GM11168 (cell line): ENCODE results near the gene PLAGL1.

Experiments used
- in situ Hi-C: fragments of 300-500 bp; cut with MboI; formaldehyde crosslinking; loops from one replicate; pipeline ENCODE4 v1.12.0; 2022; ENCODE audit warnings: low sequenced_read_pairs; ENCODE audit not compliant: unreplicated experiment

The PLAGL1 gene

GRCh38 chr6:144013486-144013909, 5.4 kb upstream of the PLAGL1 start:
- in situ Hi-C loops = loop anchor here (5.0 kb wide), 1 partner anchor 436 kb away; no protein-coding TSS in a partner anchor

GRCh38 chr6:144012534-144012933, 4.5 kb upstream of the PLAGL1 start:
- in situ Hi-C loops = loop anchor here (5.0 kb wide), 1 partner anchor 435 kb away; no protein-coding TSS in a partner anchor

GRCh38 chr6:144009628-144010027, 1.6 kb upstream of the PLAGL1 start:
- in situ Hi-C loops = loop anchor here (5.0 kb wide), 1 partner anchor 432 kb away; no protein-coding TSS in a partner anchor

GRCh38 chr6:144008846-144009245, 787 bp upstream of the PLAGL1 start:
- in situ Hi-C loops = no loop called here

GRCh38 chr6:144007478-144008119, 460 bp downstream of the PLAGL1 start:
- in situ Hi-C loops = no loop called here

- in situ Hi-C loops = no loop called here
Measured at GRCh38 chr6:144006736-144007477, 1.2 kb downstream of the PLAGL1 start.

GRCh38 chr6:143999406-143999805, 8.7 kb downstream of the PLAGL1 start:
- in situ Hi-C loops = no loop called here

- in situ Hi-C loops = no loop called here
Measured at GRCh38 chr6:143998686-143999085, 9.4 kb downstream of the PLAGL1 start.

- in situ Hi-C loops = no loop called here
Measured at GRCh38 chr6:143993965-143994646, 14.0 kb downstream of the PLAGL1 start.

- in situ Hi-C loops = no loop called here
Measured at GRCh38 chr6:143992285-143992684, 15.8 kb downstream of the PLAGL1 start.

GRCh38 chr6:143986463-143987065, 21.5 kb downstream of the PLAGL1 start:
- in situ Hi-C loops = no loop called here

GRCh38 chr6:143984666-143985065, 23.4 kb downstream of the PLAGL1 start:
- in situ Hi-C loops = no loop called here

GRCh38 chr6:143982968-143983367, 25.1 kb downstream of the PLAGL1 start:
- in situ Hi-C loops = no loop called here

GRCh38 chr6:143980921-143981320, 27.1 kb downstream of the PLAGL1 start:
- in situ Hi-C loops = no loop called here

GRCh38 chr6:143976806-143977349, 31.2 kb downstream of the PLAGL1 start:
- in situ Hi-C loops = no loop called here

- in situ Hi-C loops = no loop called here
Measured at GRCh38 chr6:143974089-143974488, 34.0 kb downstream of the PLAGL1 start.

- in situ Hi-C loops = no loop called here
Measured at GRCh38 chr6:143973097-143973966, 34.7 kb downstream of the PLAGL1 start.

- in situ Hi-C loops = no loop called here
Measured at GRCh38 chr6:143971482-143972205, 36.4 kb downstream of the PLAGL1 start.
